Natural killer cell (primary cell): ENCODE measurements around the gene ZNF217. TPM values are rescaled to one million over a fixed set of nuclear protein-coding genes. Genes with fewer than 3 reads are reported as not detected.
"Not testable (repeated sequence)": the region's sequence is repeated elsewhere in the genome, so short reads cannot be mapped to it uniquely, and the experiment has no call there.

Experiments
- ATAC-seq, 3 donors: fragments of 150-1000 bp in 2 of 3; fragments of 200-7000 bp in 1 of 3; cut with Tn5 transposase; 1 replicate in 1 of 3; 2 replicates in 2 of 3; pipeline ENCODE4 v1.10.0; 2021; ENCODE audit warnings: mild to moderate bottlenecking in 2 of 3, moderate library complexity in 2 of 3
- DNase-seq, 2 donors: peaks; one replicate each; pipeline versions ENCODE4 v3.0.0 to v3.0.0-alpha.2; 2013 to 2021; ENCODE audit warnings: mixed read lengths in 1 of 2
- H3K27ac ChIP-seq: one replicate; pipeline ENCODE4 v1.5.1; 2013; ENCODE audit warnings: mild to moderate bottlenecking, low read length
- H3K27me3 ChIP-seq: one replicate; pipeline ENCODE4 v1.6.1; 2013; ENCODE audit warnings: low read length; ENCODE audit not compliant: control insufficient read depth, insufficient read depth
- H3K36me3 ChIP-seq: one replicate; pipeline ENCODE4 v1.6.1; 2013; ENCODE audit warnings: low read length; ENCODE audit not compliant: control insufficient read depth, insufficient read depth
- H3K4me1 ChIP-seq: one replicate; pipeline ENCODE4 v1.6.1; 2013; ENCODE audit warnings: low read length; ENCODE audit not compliant: control insufficient read depth, insufficient read depth
- H3K4me3 ChIP-seq: one replicate; pipeline ENCODE4 v1.5.1; 2013; ENCODE audit warnings: low read length
- H3K9me3 ChIP-seq: one replicate; pipeline ENCODE4 v1.6.1; 2013; ENCODE audit warnings: low read length; ENCODE audit not compliant: control insufficient read depth, insufficient read depth
- H3K27ac Mint-ChIP-seq, 2 donors: one replicate each; pipeline ENCODE4 v1.8.0; 2022; ENCODE audit warnings: mild to moderate bottlenecking in 2 of 2, mixed read lengths in 2 of 2, moderate library complexity in 1 of 2
- H3K27me3 Mint-ChIP-seq, 2 donors: one replicate each; pipeline ENCODE4 v1.8.0; 2022; ENCODE audit warnings: low read depth in 2 of 2, mixed read lengths in 2 of 2
- H3K36me3 Mint-ChIP-seq: one replicate; pipeline ENCODE4 v1.8.0; 2022; ENCODE audit warnings: mixed read lengths
- H3K4me1 Mint-ChIP-seq, 2 donors: one replicate each; pipeline ENCODE4 v1.8.0; 2022; ENCODE audit warnings: mixed read lengths in 2 of 2
- H3K4me3 Mint-ChIP-seq: one replicate; pipeline ENCODE4 v1.8.0; 2022; ENCODE audit warnings: mild to moderate bottlenecking, moderate library complexity, mixed read lengths
- H3K9me3 Mint-ChIP-seq, 2 donors: one replicate each; pipeline ENCODE4 v1.8.0; 2022; ENCODE audit warnings: mixed read lengths in 2 of 2
- CTCF ChIP-seq: fragments of 200-600 bp; IDR thresholded peaks from one replicate; pipeline ENCODE4 v1.8.0; 2022; ENCODE audit warnings: antibody characterized with exemption
- WGBS: methylation state at CpG from one replicate; pipeline ENCODE4 v1.1.7; 2013; ENCODE audit warnings: missing lambda C conversion rate; ENCODE audit not compliant: insufficient coverage; 5-methylcytosine and 5-hydroxymethylcytosine counted together
- intact Hi-C: fragments of 100-400 bp; cut with micrococcal nuclease; formaldehyde crosslinking; loops from one replicate; pipeline ENCODE4 v1.14.2; 2022
- total RNA-seq, 4 donors: library from RNA; stranded (reverse); fragments of 120-200 nt in 1 of 4; gene quantifications; one replicate each; pipeline versions ENCODE4 v1.2.3 to v1.2.4, GENCODE V29; 2013 to 2022

Gene ZNF217
- total RNA-seq, 3 donors from 2014 or later (not counting 1 experiment from before 2014, with no cell fraction given), result 56.1 to 69.1 (median 59.0) TPM

- intact Hi-C loops, result loop anchor here (5.0 kb wide), 1 partner anchor 33 kb away; no protein-coding TSS in a partner anchor
- no peaks in the 10 kb centered on the region for H3K36me3 Mint-ChIP-seq
- Histone ChIP-seq H3K27ac (no peak overlapping the region), H3K9me3 (no peaks in the 10 kb centered on the region), H3K36me3 (no peaks in the 10 kb centered on the region), H3K4me1 (peaks cover 33% of the 10 kb centered on the region), H3K27me3 (no peaks in the 10 kb centered on the region), H3K4me3 (no peak overlapping the region)
- peak overlapping the region; percentile 38 for H3K4me3 Mint-ChIP-seq
- peaks cover 23 to 25% of the 10 kb centered on the region in 2 donors for H3K4me1 Mint-ChIP-seq
- no peaks in the 10 kb centered on the region for H3K9me3 Mint-ChIP-seq
- DNase-seq (no peak), ATAC-seq (no peak)
- no peaks in the 10 kb centered on the region for H3K27me3 Mint-ChIP-seq
- 92% methylated on average over 4 of the region's 6 CpGs for WGBS
- H3K27ac Mint-ChIP-seq, result peak overlapping the region in 1 of 2 donors; percentile 12
- no peak for TF ChIP-seq CTCF
These were observed 46.2 kb upstream of the ZNF217 start for GRCh38 chr20:53639647-53640440.

- Histone ChIP-seq H3K4me1 (peaks cover 33% of the 10 kb centered on the region), H3K9me3 (no peaks in the 10 kb centered on the region), H3K4me3 (no peak overlapping the region), H3K27me3 (no peaks in the 10 kb centered on the region), H3K36me3 (no peaks in the 10 kb centered on the region), H3K27ac (no peak overlapping the region)
- H3K27me3 Mint-ChIP-seq, result no peaks in the 10 kb centered on the region
- H3K27ac Mint-ChIP-seq, result no peak overlapping the region
- no peaks in the 10 kb centered on the region for H3K36me3 Mint-ChIP-seq
- intact Hi-C loops, result no loop called here
- DNase-seq (no peak), ATAC-seq (no peak)
- H3K4me1 Mint-ChIP-seq, result peaks cover 23 to 25% of the 10 kb centered on the region in 2 donors
- H3K4me3 Mint-ChIP-seq, result no peak overlapping the region
- TF ChIP-seq CTCF, result no peak
- no peaks in the 10 kb centered on the region for H3K9me3 Mint-ChIP-seq
- 89% methylated on average over 3 of the region's 3 CpGs for WGBS
These were observed 45.5 kb upstream of the ZNF217 start for GRCh38 chr20:53639128-53639527.

GRCh38 chr20:53637310-53637709 lies 43.7 kb upstream of the ZNF217 start:
- H3K4me3 Mint-ChIP-seq, intact Hi-C loops, H3K27me3 ChIP-seq, H3K27me3 Mint-ChIP-seq, H3K9me3 Mint-ChIP-seq, H3K4me3 ChIP-seq, H3K27ac Mint-ChIP-seq, DNase-seq, ATAC-seq, H3K36me3 ChIP-seq, H3K36me3 Mint-ChIP-seq, H3K9me3 ChIP-seq, H3K27ac ChIP-seq: not testable (repeated sequence)
- 96% methylated on average over 9 of the region's 9 CpGs for WGBS
- peaks cover 19% of the 10 kb centered on the region for H3K4me1 ChIP-seq
- peaks cover 10% of the 10 kb centered on the region in 2 donors for H3K4me1 Mint-ChIP-seq

- no peak for ATAC-seq
- intact Hi-C loops, result no loop called here
- Histone ChIP-seq H3K27me3 (no peaks in the 10 kb centered on the region), H3K36me3 (no peaks in the 10 kb centered on the region), H3K27ac (no peak overlapping the region), H3K4me1 (peaks cover 12% of the 10 kb centered on the region), H3K4me3 (no peak overlapping the region), H3K9me3 (no peaks in the 10 kb centered on the region)
- Mint-ChIP-seq H3K9me3 (no peaks in the 10 kb centered on the region), H3K27ac (no peak overlapping the region), H3K36me3 (no peaks in the 10 kb centered on the region), H3K4me3 (no peak overlapping the region), H3K27me3 (no peaks in the 10 kb centered on the region), H3K4me1 (peaks cover 6% of the 10 kb centered on the region in 2 donors)
- no peak for TF ChIP-seq CTCF
- DNase-seq, result no peak
- WGBS, result 73% methylated on average over 2 of the region's 2 CpGs
These were observed 43.0 kb upstream of the ZNF217 start for GRCh38 chr20:53636540-53637097.
